ENCODE results near the gene MGP. TPM values are rescaled to one million over a fixed set of nuclear protein-coding genes. Genes with fewer than 3 reads are reported as not detected.

MGP gene
- total RNA-seq, 4 donors from 2014 or later: 136 to 2,566 (median 1,232) TPM

GRCh38 chr12:14904854-14905253, 19.2 kb upstream of the MGP start:
- TF ChIP-seq CTCF (IDR thresholded peaks at IDR 0.05) (no peak), POLR2A (IDR thresholded peaks at IDR 0.05) (no peak)
- Histone ChIP-seq H3K4me1 (no peaks in the 10 kb centered on the region), H3K27me3 (no peaks in the 10 kb centered on the region), H3K36me3 (no peaks in the 10 kb centered on the region), H3K27ac (peak overlapping the region; percentile 22 to 70), H3K9me3 (no peaks in the 10 kb centered on the region), H3K4me3 (no peak overlapping the region)
- intact Hi-C loops (cut with DNase I; ENCODE audit: low total_unique reads): no loop called here
- DNase-seq: no peak

- intact Hi-C loops (cut with DNase I; ENCODE audit: low total_unique reads): no loop called here
- TF ChIP-seq POLR2A (IDR thresholded peaks at IDR 0.05) (no peak), CTCF (IDR thresholded peaks at IDR 0.05) (no peak)
- Histone ChIP-seq H3K4me3 (no peak overlapping the region), H3K9me3 (no peaks in the 10 kb centered on the region), H3K27ac (peak overlapping the region in 1 of 2 donors; percentile 62), H3K4me1 (no peaks in the 10 kb centered on the region), H3K36me3 (no peaks in the 10 kb centered on the region), H3K27me3 (no peaks in the 10 kb centered on the region)
- no peak for DNase-seq
Measured at GRCh38 chr12:14903386-14904098, 17.9 kb upstream of the MGP start.

DNA sequence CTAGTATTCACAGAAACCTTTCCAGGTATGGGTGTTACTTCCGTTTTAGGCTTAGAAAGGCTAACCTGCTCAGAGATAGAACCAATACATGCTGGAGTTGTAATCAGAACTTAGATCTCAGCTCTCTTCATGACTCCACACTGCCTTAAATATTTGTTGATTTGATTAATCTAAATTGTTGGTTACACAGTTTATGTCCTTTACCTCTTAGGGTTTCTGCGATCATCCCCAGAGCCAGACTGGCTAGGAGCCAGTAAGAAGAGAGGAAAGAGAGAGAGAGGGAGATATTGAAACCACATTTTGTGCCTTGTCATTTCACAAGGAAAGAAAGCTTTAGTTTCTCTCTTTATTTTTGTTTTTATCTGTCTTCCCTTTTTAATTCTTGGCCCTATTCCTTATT, 16.8 kb upstream of the MGP start:
- no peak overlapping the region for H3K4me3 ChIP-seq
- peak overlapping the region; percentile 40 to 62 for H3K27ac ChIP-seq
- no peaks in the 10 kb centered on the region for H3K36me3 ChIP-seq
- TF ChIP-seq POLR2A (IDR thresholded peaks at IDR 0.05): no peak
- TF ChIP-seq CTCF (IDR thresholded peaks at IDR 0.05): no peak
- H3K4me1 ChIP-seq: no peaks in the 10 kb centered on the region
- no peak for DNase-seq
- intact Hi-C loops (cut with DNase I; ENCODE audit: low total_unique reads): no loop called here
- H3K9me3 ChIP-seq: no peaks in the 10 kb centered on the region
- no peaks in the 10 kb centered on the region for H3K27me3 ChIP-seq

- intact Hi-C loops (cut with DNase I; ENCODE audit: low total_unique reads): no loop called here
- Histone ChIP-seq H3K27ac (peak overlapping the region; percentile 56 to 65), H3K4me3 (no peak overlapping the region), H3K4me1 (no peaks in the 10 kb centered on the region), H3K36me3 (no peaks in the 10 kb centered on the region), H3K27me3 (no peaks in the 10 kb centered on the region), H3K9me3 (no peaks in the 10 kb centered on the region)
- TF ChIP-seq POLR2A (IDR thresholded peaks at IDR 0.05): no peak
- TF ChIP-seq CTCF (IDR thresholded peaks at IDR 0.05): no peak
- DNase-seq: no peak
Measured at GRCh38 chr12:14901228-14901562, 15.5 kb upstream of the MGP start.

GRCh38 chr12:14900521-14901227, 15.0 kb upstream of the MGP start:
- intact Hi-C loops (cut with DNase I; ENCODE audit: low total_unique reads): no loop called here
- TF ChIP-seq CTCF (IDR thresholded peaks at IDR 0.05) (no peak), POLR2A (IDR thresholded peaks at IDR 0.05) (no peak)
- Histone ChIP-seq H3K4me1 (peaks cover 0 to 3% of the 10 kb centered on the region in 2 donors), H3K27me3 (no peaks in the 10 kb centered on the region), H3K36me3 (no peaks in the 10 kb centered on the region), H3K4me3 (no peak overlapping the region), H3K9me3 (no peaks in the 10 kb centered on the region), H3K27ac (peak overlapping the region; percentile 56 to 65)
- DNase-seq: no peak
